HCT116 (cell line): ENCODE data around the gene HRH4. TPM values are rescaled to one million over a fixed set of nuclear protein-coding genes. Genes with fewer than 3 reads are reported as not detected.

Experiments
- ATAC-seq: fragments of 200-7000 bp; cut with Tn5 transposase; 2 replicates; pipeline ENCODE4 v1.9.1; 2020; ENCODE audit warnings: mild to moderate bottlenecking, moderate library complexity
- BruUV-seq: library from RNA; stranded (reverse); fragments of 400-500 nt; replicated peaks from 2 replicates; lab custom pipeline; 2021; lab: Mats Ljungman, UMichigan
- CTCF ChIA-PET: fragments of 300-600 bp; sonication (Branson Sonifier 250); formaldehyde crosslinking; loops from one replicate; lab custom pipeline; 2021; ENCODE audit warnings: antibody characterized with exemption; lab: Charles Lee
- POLR2A ChIA-PET: fragments of 300-600, 350-600 bp; sonication (Branson Sonifier 250); formaldehyde crosslinking; loops from one replicate; lab custom pipeline; 2021; ENCODE audit warnings: antibody characterized with exemption; lab: Charles Lee
- RAD21 ChIA-PET, 2 experiments: fragments of 300-600 bp; sonication (Branson Sonifier 250); formaldehyde crosslinking; loops; one replicate each; lab custom pipeline; 2023; ENCODE audit warnings: low total read pairs in 2 of 2; ENCODE audit not compliant: uncharacterized antibody in 2 of 2, unreplicated experiment in 2 of 2, low non-redundant PET in 1 of 2; lab: Charles Lee
- DNase-seq: peaks from one replicate; pipeline ENCODE4 v3.0.0-alpha.2; 2010; ENCODE audit warnings: low read depth, low spot score
- H2AFZ ChIP-seq: fragments of 200-600 bp; shearing (Covaris generic), sonication (generic); 2 replicates; pipeline ENCODE4 v1.6.1; 2017; ENCODE audit warnings: low read depth, mixed run types, mixed read lengths, antibody characterized with exemption, low read length; ENCODE audit not compliant: poor library complexity, severe bottlenecking
- H3K27ac ChIP-seq: 2 replicates; pipeline ENCODE4 v1.5.1; 2012; ENCODE audit warnings: low read depth, low read length
- H3K27me3 ChIP-seq: fragments of 200-600 bp; sonication (generic); 2 replicates; pipeline ENCODE4 v1.6.1; 2016; ENCODE audit warnings: mixed run types, low read length, mixed read lengths; ENCODE audit not compliant: insufficient read depth
- H3K36me3 ChIP-seq, 2 experiments: fragments of 200-500 bp in 1 of 2; fragments of 200-600 bp in 1 of 2; sonication (Bioruptor generic) in 1 of 2; sonication (generic) in 1 of 2; 2 replicates each; pipeline versions ENCODE4 v1.5.1 to v1.6.1; 2014 to 2016; ENCODE audit warnings: low read length in 2 of 2, inconsistent platforms in 1 of 2, mixed read lengths in 1 of 2, mixed run types in 1 of 2; ENCODE audit not compliant: insufficient read depth in 2 of 2, control insufficient read depth in 1 of 2
- H3K4me1 ChIP-seq, 2 experiments: fragments of 200-600 bp in 1 of 2; sonication (generic) in 1 of 2; 2 replicates each; pipeline versions ENCODE4 v1.5.1 to v1.6.1; 2012 to 2017; ENCODE audit warnings: low read length in 2 of 2, inconsistent platforms in 1 of 2, mild to moderate bottlenecking in 1 of 2, mixed read lengths in 1 of 2, mixed run types in 1 of 2, moderate library complexity in 1 of 2; ENCODE audit not compliant: insufficient read depth in 2 of 2, control insufficient read depth in 1 of 2
- H3K4me2 ChIP-seq: fragments of 200-600 bp; sonication (generic); 2 replicates; pipeline ENCODE4 v1.6.1; 2017; ENCODE audit warnings: mixed run types, low read length, mixed read lengths
- H3K4me3 ChIP-seq, 2 experiments: fragments of 200-600 bp in 1 of 2; sonication (generic) in 1 of 2; replicated peaks in 1 of 2; 2 replicates each; pipeline ENCODE4 v1.5.1; 2011 to 2016; ENCODE audit warnings: low read length in 2 of 2, control low read depth in 1 of 2, low read depth in 1 of 2, mild to moderate bottlenecking in 1 of 2, mixed read lengths in 1 of 2, mixed run types in 1 of 2
- H3K79me2 ChIP-seq: fragments of 200-600 bp; sonication (generic); 2 replicates; pipeline ENCODE4 v1.6.1; 2017; ENCODE audit warnings: mild to moderate bottlenecking, mixed run types, low read length, moderate library complexity, mixed read lengths; ENCODE audit not compliant: insufficient read depth
- H3K9ac ChIP-seq: fragments of 200-600 bp; sonication (generic); 2 replicates; pipeline ENCODE4 v1.6.1; 2016; ENCODE audit warnings: low read length, mixed read lengths
- H3K9me2 ChIP-seq: fragments of 200-600 bp; sonication (generic), shearing (Covaris generic); 2 replicates; pipeline ENCODE4 v1.6.1; 2017; ENCODE audit warnings: mixed run types, mild to moderate bottlenecking, moderate library complexity; ENCODE audit not compliant: insufficient read depth
- H3K9me3 ChIP-seq, 2 experiments: fragments of 200-500 bp in 1 of 2; fragments of 200-600 bp in 1 of 2; sonication (Bioruptor generic) in 1 of 2; sonication (generic) in 1 of 2; 2 replicates each; pipeline ENCODE4 v1.6.1; 2014 to 2017; ENCODE audit warnings: low read length in 2 of 2, mixed read lengths in 2 of 2, inconsistent platforms in 1 of 2, low read depth in 1 of 2, mild to moderate bottlenecking in 1 of 2, mixed run types in 1 of 2, moderate library complexity in 1 of 2; ENCODE audit not compliant: control insufficient read depth in 1 of 2, insufficient read depth in 1 of 2
- H4K20me1 ChIP-seq: fragments of 200-600 bp; sonication (generic), shearing (Covaris generic); 2 replicates; pipeline ENCODE4 v1.6.1; 2017; ENCODE audit warnings: mixed run types, mild to moderate bottlenecking, moderate library complexity; ENCODE audit not compliant: insufficient read depth
- CBX3 ChIP-seq: IDR thresholded peaks from 2 replicates; pipeline ENCODE4 v1.6.1; 2012; ENCODE audit warnings: low read depth
- CEBPB ChIP-seq: IDR thresholded peaks from 2 replicates; pipeline ENCODE4 v1.6.1; 2012; ENCODE audit warnings: low read depth
- EGR1 ChIP-seq: IDR thresholded peaks from 2 replicates; pipeline ENCODE4 v1.6.1; 2012; ENCODE audit warnings: low read depth
- ELF1 ChIP-seq: IDR thresholded peaks from 2 replicates; pipeline ENCODE4 v1.6.1; 2012; ENCODE audit warnings: low read depth, borderline replicate concordance
- FOSL1 ChIP-seq: IDR thresholded peaks from 2 replicates; pipeline ENCODE4 v1.6.1; 2012; ENCODE audit warnings: low read depth
- JUND ChIP-seq: IDR thresholded peaks from 2 replicates; pipeline ENCODE4 v1.6.1; 2012
- MAX ChIP-seq: IDR thresholded peaks from 2 replicates; pipeline ENCODE4 v1.6.1; 2012
- POLR2A ChIP-seq: IDR thresholded peaks from 2 replicates; pipeline ENCODE4 v1.7.0; 2011; ENCODE audit warnings: borderline replicate concordance; ENCODE audit not compliant: insufficient read depth, insufficient read length; ENCODE audit errors: extremely low read depth
- POLR2AphosphoS5 ChIP-seq: IDR thresholded peaks from 2 replicates; pipeline ENCODE4 v1.6.1; 2011; ENCODE audit warnings: mild to moderate bottlenecking, low read depth, low read length, moderate library complexity
- RAD21 ChIP-seq: IDR thresholded peaks from 2 replicates; pipeline ENCODE4 v1.6.1; 2012; ENCODE audit warnings: low read depth, mild to moderate bottlenecking
- SIN3A ChIP-seq: IDR thresholded peaks from 2 replicates; pipeline ENCODE4 v1.6.1; 2012; ENCODE audit warnings: low read depth
- SP1 ChIP-seq: IDR thresholded peaks from 2 replicates; pipeline ENCODE4 v1.6.1; 2012; ENCODE audit warnings: low read depth
- SRF ChIP-seq: IDR thresholded peaks from 2 replicates; pipeline ENCODE4 v1.6.1; 2012; ENCODE audit warnings: low read depth
- TCF7L2 ChIP-seq: IDR thresholded peaks from 2 replicates; pipeline ENCODE4 v1.7.0; 2011; ENCODE audit warnings: borderline replicate concordance, inconsistent platforms; ENCODE audit not compliant: insufficient read depth, insufficient read length; ENCODE audit errors: extremely low read depth
- YY1 ChIP-seq: IDR thresholded peaks from 2 replicates; pipeline ENCODE4 v1.6.1; 2011; ENCODE audit warnings: low read length, low read depth, moderate library complexity, mild to moderate bottlenecking; ENCODE audit not compliant: insufficient replicate concordance; ENCODE audit errors: extremely low read depth
- ZFX ChIP-seq: fragments of 450-650 bp; IDR thresholded peaks from 2 replicates; pipeline ENCODE4 v1.6.1; 2017
- ZNF274 ChIP-seq: fragments of 200-500 bp; sonication (Bioruptor generic); IDR thresholded peaks from 2 replicates; pipeline ENCODE4 v1.6.1; 2014; ENCODE audit warnings: mild to moderate bottlenecking, low read depth, low read length, inconsistent platforms
- intact Hi-C: fragments of 100-400 bp; cut with micrococcal nuclease; formaldehyde crosslinking; loops from 2 replicates; pipeline ENCODE4 v1.10.0; 2022
- total RNA-seq: library from RNA; stranded (reverse); gene quantifications from one replicate; pipeline ENCODE4 v1.2.1, GENCODE V29; 2021; ENCODE audit not compliant: unreplicated experiment

HRH4 gene
- total RNA-seq, 1 experiment from 2014 or later = not detected

GRCh38 chr18:24517554-24517953 is 57.1 kb downstream of the HRH4 start:
- DNase-seq = no peak
- Histone ChIP-seq H3K27ac (no peak overlapping the region), H3K4me2 (no peak overlapping the region), H3K4me3 (no peak overlapping the region), H3K79me2 (no peaks in the 10 kb centered on the region), H3K36me3 (no peaks in the 10 kb centered on the region), H4K20me1 (no peaks in the 10 kb centered on the region), H3K4me1 (peaks cover 0 to 4% of the 10 kb centered on the region in 2 experiments; a peak in 1 of 4 replicates), H3K9me3 (no peaks in the 10 kb centered on the region), H2AFZ (no peak overlapping the region), H3K9ac (no peak overlapping the region), H3K27me3 (no peaks in the 10 kb centered on the region), H3K9me2 (no peaks in the 10 kb centered on the region)
- POLR2A ChIA-PET = no interaction called here
- RAD21 ChIA-PET = no interaction called here
- TF ChIP-seq ELF1 (no peak), SIN3A (no peak), POLR2AphosphoS5 (no peak), TCF7L2 (no peak), RAD21 (no peak), EGR1 (no peak), ZFX (no peak), JUND (no peak), ZNF274 (no peak), CBX3 (no peak), CEBPB (no peak), POLR2A (no peak), SP1 (no peak), MAX (no peak), SRF (no peak), FOSL1 (no peak), YY1 (no peak)
- intact Hi-C loops = no loop called here
- BruUV-seq = no TSS peak
- ATAC-seq = no peak
- CTCF ChIA-PET = interaction anchor here (0.6 kb wide), 1 partner anchor 208 kb away, joined by 3 read pairs; no protein-coding TSS in a partner anchor
